Measurements from ENCODE around the gene E2F2. TPM values are rescaled to one million over a fixed set of nuclear protein-coding genes. Genes with fewer than 3 reads are reported as not detected.

The E2F2 gene
- total RNA-seq, 1 experiment from 2014 or later, result 16.3 TPM

DNA sequence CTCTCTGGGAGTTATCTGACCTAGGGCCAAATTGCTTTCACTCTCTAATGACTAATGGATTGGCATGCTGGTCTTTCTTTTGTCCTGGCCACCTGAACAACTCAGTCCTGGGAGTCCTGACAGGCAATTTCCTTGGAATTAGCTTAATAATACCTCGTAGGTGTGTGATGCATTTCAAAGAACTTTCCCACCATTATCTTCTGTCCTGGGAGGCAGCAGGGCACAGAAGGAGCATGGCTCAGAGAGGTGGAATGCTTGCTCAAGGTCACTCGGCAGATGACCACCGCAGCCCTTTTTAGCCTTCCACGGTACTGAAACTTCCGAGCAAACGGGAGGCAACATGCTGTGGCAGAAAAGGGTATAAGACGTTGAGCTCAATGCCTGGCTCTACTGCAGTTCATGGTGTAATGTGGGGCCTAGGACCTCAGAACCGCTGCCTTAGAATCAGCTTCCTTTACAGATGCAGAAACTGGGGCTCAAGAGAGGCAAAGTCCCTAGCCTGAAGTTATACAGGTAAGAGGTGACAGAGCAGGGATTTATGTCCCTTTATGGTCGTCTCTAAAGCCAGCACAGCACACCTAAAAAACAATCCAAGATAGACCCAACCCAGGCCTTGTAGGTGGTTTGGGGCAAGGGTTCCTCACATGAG, 25.1 kb upstream of the E2F2 start:
- Histone ChIP-seq H3K9me2 (ENCODE audit: insufficient read depth) (no peaks in the 10 kb centered on the region), H3K4me1 (ENCODE audit: control insufficient read depth in 1 of 2, insufficient read depth in 2 of 2, low read length in 2 of 2) (peaks cover 56 to 76% of the 10 kb centered on the region in 2 experiments), H3K9me3 (ENCODE audit: control insufficient read depth in 1 of 2, insufficient read depth in 1 of 2, low read depth in 1 of 2, low read length in 2 of 2) (no peaks in the 10 kb centered on the region), H3K9ac (ENCODE audit: low read length) (peak overlapping the region; percentile 94), H3K4me2 (ENCODE audit: low read length) (peak overlapping the region; percentile 85), H3K79me2 (ENCODE audit: insufficient read depth, low read length) (peaks cover 22% of the 10 kb centered on the region), H3K27me3 (ENCODE audit: insufficient read depth, low read length) (no peaks in the 10 kb centered on the region), H3K27ac (ENCODE audit: low read depth, low read length) (peak overlapping the region; percentile 89), H3K4me3 (replicated peaks in 1 of 2; ENCODE audit: low read depth in 1 of 2, low read length in 2 of 2) (peak overlapping the region; percentile 15 to 79), H2AFZ (ENCODE audit: low read depth, low read length, poor library complexity, severe bottlenecking) (no peak overlapping the region), H4K20me1 (ENCODE audit: insufficient read depth) (no peaks in the 10 kb centered on the region; the same call in 1 of the 2 replicates), H3K36me3 (ENCODE audit: control insufficient read depth in 1 of 2, insufficient read depth in 2 of 2, low read length in 2 of 2) (peaks cover 0 to 2% of the 10 kb centered on the region in 2 experiments; a peak in 1 of 4 replicates)
- DNase-seq (ENCODE audit: low read depth, low spot score) (peak; percentile 67), ATAC-seq (peak; percentile 11)
- ChIA-PET POLR2A (interaction anchor here (1.0 to 3.1 kb wide), 4 partner anchors 25 to 211 kb away, joined by 3 to 14 read pairs (median 4); partner anchors contain the start of genes E2F2 and HNRNPR), CTCF (interaction anchor here (0.6 to 5.3 kb wide), 9 partner anchors 9 to 316 kb away, joined by 3 to 34 read pairs (median 5); no protein-coding TSS in a partner anchor), RAD21 (ENCODE audit: low non-redundant PET in 1 of 2, low total read pairs in 2 of 2, uncharacterized antibody in 2 of 2, unreplicated experiment in 2 of 2) (interaction anchor here (2.6 to 2.7 kb wide), 1 partner anchor 81 kb away, joined by 10 to 13 read pairs; no protein-coding TSS in a partner anchor)
- TF ChIP-seq ATF3 (IDR thresholded peaks at IDR 0.05), result no peak
- TF ChIP-seq ELF1 (IDR thresholded peaks at IDR 0.05; ENCODE audit: borderline replicate concordance, low read depth), result no peak
- TF ChIP-seq YY1 (IDR thresholded peaks at IDR 0.05; ENCODE audit: extremely low read depth, insufficient replicate concordance, low read depth, low read length), result peak; percentile 30
- no peak for TF ChIP-seq EZH2 (IDR thresholded peaks at IDR 0.05)
- peak; percentile 88 for TF ChIP-seq TCF7L2 (IDR thresholded peaks at IDR 0.05; ENCODE audit: borderline replicate concordance, extremely low read depth, insufficient read depth, insufficient read length)
- TF ChIP-seq, protein P1, sequence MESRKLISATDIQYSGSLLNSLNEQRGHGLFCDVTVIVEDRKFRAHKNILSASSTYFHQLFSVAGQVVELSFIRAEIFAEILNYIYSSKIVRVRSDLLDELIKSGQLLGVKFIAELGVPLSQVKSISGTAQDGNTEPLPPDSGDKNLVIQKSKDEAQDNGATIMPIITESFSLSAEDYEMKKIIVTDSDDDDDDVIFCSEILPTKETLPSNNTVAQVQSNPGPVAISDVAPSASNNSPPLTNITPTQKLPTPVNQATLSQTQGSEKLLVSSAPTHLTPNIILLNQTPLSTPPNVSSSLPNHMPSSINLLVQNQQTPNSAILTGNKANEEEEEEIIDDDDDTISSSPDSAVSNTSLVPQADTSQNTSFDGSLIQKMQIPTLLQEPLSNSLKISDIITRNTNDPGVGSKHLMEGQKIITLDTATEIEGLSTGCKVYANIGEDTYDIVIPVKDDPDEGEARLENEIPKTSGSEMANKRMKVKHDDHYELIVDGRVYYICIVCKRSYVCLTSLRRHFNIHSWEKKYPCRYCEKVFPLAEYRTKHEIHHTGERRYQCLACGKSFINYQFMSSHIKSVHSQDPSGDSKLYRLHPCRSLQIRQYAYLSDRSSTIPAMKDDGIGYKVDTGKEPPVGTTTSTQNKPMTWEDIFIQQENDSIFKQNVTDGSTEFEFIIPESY (IDR thresholded peaks at IDR 0.05; ENCODE audit: extremely low read depth, insufficient replicate concordance, low read length), result no peak
- no TSS peak for BruUV-seq (replicated peaks)
- intact Hi-C loops (cut with micrococcal nuclease), result loop anchor here (2.0 kb wide), 1 partner anchor 81 kb away; no protein-coding TSS in a partner anchor

Data from HCT116 (cell line).